Stimulated activated CD8-positive, alpha-beta memory T cell treated with anti-CD3 and anti-CD28 coated beads, Interleukin-12 subunit alpha, Interleukin-12 subunit beta, amount 100 ng/mL, for 1 hour (primary cell): Measurements from ENCODE around the gene CLDN10.
"Not testable (repeated sequence)": the region's sequence is repeated elsewhere in the genome, so short reads cannot be mapped to it uniquely, and the experiment has no call there.

ENCODE experiments used
- DNase-seq: peaks from one replicate; pipeline ENCODE4 v3.0.0-alpha.2; 2020; ENCODE audit warnings: low read depth

The CLDN10 gene, protein sequence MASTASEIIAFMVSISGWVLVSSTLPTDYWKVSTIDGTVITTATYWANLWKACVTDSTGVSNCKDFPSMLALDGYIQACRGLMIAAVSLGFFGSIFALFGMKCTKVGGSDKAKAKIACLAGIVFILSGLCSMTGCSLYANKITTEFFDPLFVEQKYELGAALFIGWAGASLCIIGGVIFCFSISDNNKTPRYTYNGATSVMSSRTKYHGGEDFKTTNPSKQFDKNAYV

GRCh38 chr13:95552539-95553441, at the start of gene CLDN10:
Gene CLDN10, plus strand, starts transcription at chr13:95552720. Its CDS starts 34 bp downstream, at chr13:95552754.
- no peak for DNase-seq

- DNase-seq, result no peak
Observed at GRCh38 chr13:95503662-95504061, 48.9 kb upstream of the CLDN10 start.

DNA sequence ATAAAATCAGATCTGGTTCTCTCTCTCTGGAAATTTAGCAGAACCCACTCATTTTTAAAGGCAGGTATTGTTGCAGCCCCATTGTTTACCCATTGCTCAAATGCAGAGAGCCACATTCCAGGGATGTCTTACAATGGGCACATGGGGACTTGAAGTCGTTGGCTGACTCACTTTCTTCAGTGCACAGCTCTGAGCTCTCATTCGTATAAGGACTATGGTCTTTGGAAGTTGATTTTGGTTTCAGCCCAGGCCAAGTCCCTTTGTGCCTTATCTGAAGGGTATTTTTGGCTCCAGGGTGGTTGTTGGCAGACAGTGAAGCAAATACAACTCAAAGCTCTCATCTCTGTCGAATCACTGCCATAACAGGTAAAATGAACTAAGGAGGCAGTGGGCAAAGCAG, 47.3 kb upstream of the CLDN10 start:
- no peak for DNase-seq

GRCh38 chr13:95505986-95506385, 46.5 kb upstream of the CLDN10 start:
- no peak for DNase-seq

DNA sequence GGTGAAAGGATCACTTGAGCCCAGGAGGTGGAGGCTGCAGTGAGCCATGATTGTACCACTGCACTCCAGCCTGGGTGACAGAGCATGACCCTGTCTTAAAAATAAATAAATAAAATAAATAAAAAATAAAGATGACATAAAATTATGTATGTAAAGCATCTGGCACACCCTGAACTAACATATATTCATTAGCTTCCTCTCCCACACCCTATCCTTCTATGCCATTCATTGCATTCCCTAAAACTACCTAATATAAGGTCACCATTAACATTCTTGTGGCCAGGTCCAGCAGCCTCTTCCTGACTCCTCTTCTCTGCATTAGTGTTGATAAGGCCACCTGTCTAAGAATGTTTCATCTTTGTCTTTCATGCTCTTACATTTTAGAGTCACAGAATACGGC, 44.5 kb upstream of the CLDN10 start:
- DNase-seq, result no peak

DNA sequence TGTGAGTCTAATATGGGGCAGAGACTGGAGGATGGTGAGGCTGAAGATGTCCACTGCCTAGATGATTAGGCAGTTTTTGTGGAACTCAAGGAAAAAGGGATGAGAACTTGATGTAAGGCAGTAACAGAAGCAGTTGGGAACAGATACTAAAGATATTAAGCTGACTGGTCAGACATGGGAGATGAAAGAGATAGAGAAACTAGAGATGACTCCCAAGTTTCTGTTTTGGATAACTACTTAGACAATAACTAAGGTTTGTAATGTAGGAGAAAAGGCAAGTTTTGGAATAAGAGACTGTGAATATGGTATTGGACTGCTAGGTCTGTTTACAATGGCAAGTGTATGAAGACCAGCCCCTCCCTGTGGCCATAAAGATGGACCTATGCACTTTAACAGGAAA, 43.5 kb upstream of the CLDN10 start:
- DNase-seq, result no peak

DNA sequence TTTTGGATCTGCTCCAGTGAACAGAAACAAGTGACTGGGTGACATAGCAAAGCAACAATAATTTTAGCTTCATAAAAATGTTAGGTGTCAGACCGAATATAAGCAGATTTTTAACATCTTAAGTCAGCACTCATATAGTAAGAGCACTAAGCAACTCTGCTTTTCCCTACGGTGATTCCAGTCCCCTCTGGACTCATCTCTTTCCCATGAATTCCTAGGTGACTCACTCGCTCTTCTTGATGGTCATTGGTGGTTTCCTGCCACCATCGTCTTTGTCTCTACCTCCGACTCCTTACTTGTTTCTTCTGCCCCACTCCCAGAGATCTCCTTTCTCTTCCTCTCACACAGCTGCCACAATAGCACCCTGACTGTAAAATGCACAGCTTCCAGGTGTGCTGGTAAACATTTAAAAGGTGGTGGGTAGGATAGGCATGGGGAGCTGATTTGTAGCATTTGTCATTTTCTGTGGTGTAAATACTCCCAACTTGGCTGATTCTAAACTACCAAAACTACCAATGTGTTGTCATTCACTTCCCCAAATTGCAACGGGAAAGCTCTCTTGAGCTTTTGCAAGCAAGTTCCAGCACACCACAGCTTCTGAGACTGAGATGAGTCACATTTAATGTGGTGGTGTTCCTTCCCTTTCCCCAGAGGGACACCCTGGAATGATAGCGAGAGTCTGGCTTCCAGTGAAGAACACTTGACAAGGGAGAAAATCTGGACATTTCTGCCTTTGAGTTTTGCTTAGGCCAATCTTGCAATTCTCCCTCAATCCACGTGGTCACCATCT, 42.8 kb upstream of the CLDN10 start:
- DNase-seq, result no peak

DNA sequence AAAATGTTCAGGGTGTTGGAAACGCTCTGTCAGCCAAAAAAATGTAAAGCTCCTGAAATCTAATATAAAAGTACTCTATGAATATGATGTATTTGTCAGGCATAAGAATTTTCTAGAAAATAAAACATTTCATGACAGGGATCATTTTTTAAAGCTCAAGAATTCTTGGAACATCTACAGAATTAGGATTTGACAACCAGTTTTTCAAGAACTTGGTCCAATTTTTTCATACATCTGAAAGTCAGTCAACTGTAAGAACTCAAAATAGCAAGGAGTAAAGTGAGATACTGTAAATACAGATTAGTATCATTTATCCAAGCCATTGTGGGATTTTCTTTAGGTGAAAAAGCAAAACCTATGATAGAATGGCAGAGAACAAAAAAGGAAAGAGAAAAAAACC, 41.6 kb upstream of the CLDN10 start:
- DNase-seq, result no peak

GRCh38 chr13:95512424-95512823, 40.1 kb upstream of the CLDN10 start:
- no peak for DNase-seq

DNA sequence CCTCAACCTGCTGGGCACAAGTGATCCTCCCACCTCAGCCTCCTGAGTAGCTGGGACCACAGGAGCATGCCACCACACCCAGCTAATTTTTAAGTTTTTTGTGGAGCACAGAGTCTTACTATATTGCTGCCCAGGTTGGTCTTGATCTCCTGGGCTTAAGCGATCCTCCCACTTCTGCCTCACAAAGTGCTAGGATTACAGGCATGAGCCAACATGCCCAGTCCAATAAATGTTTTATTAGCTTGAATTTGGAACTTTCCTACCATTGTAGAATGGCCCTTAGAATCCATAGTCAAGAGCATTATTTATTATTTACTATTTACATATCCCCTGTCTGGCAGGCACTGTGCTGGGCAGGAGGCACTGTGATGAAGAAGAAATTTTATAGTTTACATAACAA, 39.6 kb upstream of the CLDN10 start:
- no peak for DNase-seq

GRCh38 chr13:95515606-95516005, 36.9 kb upstream of the CLDN10 start:
- not testable (repeated sequence) for DNase-seq

- no peak for DNase-seq
Observed at GRCh38 chr13:95516021-95516420, 36.5 kb upstream of the CLDN10 start.

DNA sequence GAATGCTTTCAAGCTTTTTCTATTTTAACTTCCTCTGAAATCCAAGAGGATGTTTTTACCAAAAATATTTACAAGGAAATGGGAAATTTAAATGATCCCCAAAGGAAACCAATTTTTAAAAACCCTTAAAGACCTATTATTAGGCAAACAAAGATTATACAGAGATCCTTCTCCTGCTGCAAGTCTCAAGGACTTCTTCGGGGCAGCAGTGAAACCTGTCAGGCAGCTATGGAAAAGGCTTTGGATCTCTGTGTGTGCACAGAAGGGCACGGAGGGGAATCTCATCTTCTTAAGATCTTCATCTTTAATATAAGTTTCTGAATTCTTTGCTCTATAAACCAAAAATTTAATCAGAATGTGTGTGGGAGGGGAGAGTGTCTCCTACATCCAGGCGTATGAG, 36.0 kb upstream of the CLDN10 start:
- DNase-seq, result no peak

GRCh38 chr13:95523598-95523997, 28.9 kb upstream of the CLDN10 start:
- DNase-seq, result no peak

GRCh38 chr13:95524264-95524901, 28.1 kb upstream of the CLDN10 start:
- no peak for DNase-seq

- DNase-seq, result no peak
Observed at GRCh38 chr13:95527955-95528354, 24.6 kb upstream of the CLDN10 start.

DNA sequence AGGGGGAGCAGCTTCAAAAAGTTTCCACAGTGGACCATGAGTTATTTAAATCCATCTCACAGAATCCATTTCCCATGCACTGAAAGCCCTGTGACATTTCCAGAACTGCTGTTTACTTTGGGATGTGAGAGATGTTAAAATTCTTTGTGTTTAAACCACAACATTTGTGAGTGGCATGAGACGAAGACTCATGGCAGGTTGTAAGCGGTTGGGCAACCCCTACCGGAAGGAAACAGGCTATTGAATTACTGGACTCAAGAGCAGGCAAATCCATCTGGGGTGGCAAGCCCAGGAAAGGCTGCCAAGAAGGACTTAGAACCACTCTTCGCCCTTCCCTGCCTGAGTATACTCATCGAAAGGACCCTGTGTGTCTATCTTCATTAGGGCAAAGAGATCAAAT, 22.3 kb upstream of the CLDN10 start:
- no peak for DNase-seq

DNA sequence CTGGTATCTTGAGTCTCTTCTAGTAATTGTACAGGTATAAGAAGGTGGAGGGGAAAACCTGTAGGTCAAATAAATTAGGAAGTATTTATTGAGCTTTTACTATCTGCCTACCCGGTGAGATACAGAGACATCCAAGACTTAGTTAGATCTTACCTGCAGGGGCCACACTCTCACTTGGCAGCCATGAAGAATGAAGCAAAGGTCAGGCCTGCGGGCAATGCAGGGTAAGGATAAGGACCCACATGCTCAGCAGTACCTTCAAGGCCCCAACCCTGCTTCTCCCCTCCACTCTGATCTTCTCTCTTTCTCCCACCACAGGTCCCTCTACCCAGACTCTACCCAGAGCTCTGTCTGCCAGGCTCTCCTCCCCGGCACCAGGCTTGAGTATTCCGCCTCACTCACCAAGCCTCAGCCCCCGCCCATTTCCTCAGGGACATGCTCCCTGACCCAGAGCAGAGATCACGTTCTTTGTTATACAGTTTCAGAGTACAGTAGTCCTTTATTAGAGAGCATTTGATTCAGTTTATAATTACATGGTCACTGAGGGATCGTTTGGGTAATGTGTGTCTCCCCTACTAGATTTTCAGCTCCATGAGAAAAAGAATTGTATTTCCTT, 18.9 kb upstream of the CLDN10 start:
- no peak for DNase-seq

GRCh38 chr13:95535243-95535642, 17.3 kb upstream of the CLDN10 start:
- DNase-seq, result no peak

DNA sequence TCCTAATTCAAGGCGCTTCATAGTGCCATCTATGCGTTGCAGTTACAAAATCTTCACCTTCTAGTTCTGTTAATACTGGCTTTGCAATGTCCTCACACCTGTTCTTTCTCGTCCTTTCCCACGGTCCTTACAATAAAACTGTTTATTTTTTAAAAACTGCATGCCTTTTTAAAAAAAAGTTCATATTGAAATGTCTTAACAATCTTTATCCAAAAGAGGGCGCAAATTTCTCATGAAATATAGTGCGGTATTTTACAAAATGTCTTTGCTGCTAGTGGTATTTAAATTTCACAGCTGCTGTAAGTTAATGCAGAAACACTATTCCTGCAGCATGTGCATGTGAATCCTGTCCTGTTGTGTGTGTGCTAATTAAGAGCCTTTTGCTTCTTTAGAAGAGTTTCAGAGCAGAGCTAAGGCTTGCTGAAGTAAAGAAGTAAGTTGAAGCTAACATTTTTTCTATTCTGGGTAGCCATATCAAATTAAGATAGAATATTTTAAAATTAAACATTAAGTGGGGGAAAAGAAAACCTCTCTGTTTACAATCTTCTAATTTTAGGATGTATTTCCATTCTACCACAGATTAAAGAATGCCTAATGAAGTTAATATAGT, 15.8 kb upstream of the CLDN10 start:
- DNase-seq, result no peak

GRCh38 chr13:95540888-95541287, 11.6 kb upstream of the CLDN10 start:
- no peak for DNase-seq
